Right atrium auricular region (tissue), 2 donors: ENCODE measurements around the gene ID2. TPM values are rescaled to one million over a fixed set of nuclear protein-coding genes. Genes with fewer than 3 reads are reported as not detected.
A peak's percentile ranks its signal among the peaks of the same experiment; 100 is the strongest.

Experiments used
- DNase-seq: peaks from one replicate; pipeline ENCODE4 v3.0.0-alpha.2; 2019; ENCODE audit warnings: low spot score
- H3K27ac ChIP-seq, 2 donors: fragments of 200-600 bp; sonication (generic); 1 replicate in 1 of 2; 2 replicates in 1 of 2; pipeline ENCODE4 v1.5.1; 2016 to 2019
- H3K27me3 ChIP-seq, 2 donors: fragments of 200-600 bp; sonication (generic); one replicate each; pipeline versions ENCODE4 v1.5.1 to v1.6.0; 2017 to 2019
- H3K36me3 ChIP-seq: fragments of 200-600 bp; sonication (generic); one replicate; pipeline ENCODE4 v1.5.1; 2016
- H3K4me1 ChIP-seq, 2 donors: fragments of 200-600 bp; sonication (generic); one replicate each; pipeline versions ENCODE4 v1.5.1 to v1.6.0; 2017 to 2019
- H3K4me3 ChIP-seq, 2 donors: fragments of 200-600 bp; sonication (generic); 1 replicate in 1 of 2; 2 replicates in 1 of 2; pipeline ENCODE4 v1.5.1; 2017 to 2019; ENCODE audit warnings: mild to moderate bottlenecking in 1 of 2, moderate library complexity in 1 of 2
- H3K9me3 ChIP-seq, 2 donors: fragments of 200-600 bp; sonication (generic); one replicate each; pipeline ENCODE4 v1.5.1; 2019
- CTCF ChIP-seq, 2 donors: fragments of 200-600 bp; sonication (generic); IDR thresholded peaks; one replicate each; pipeline ENCODE4 v1.5.1; 2019; ENCODE audit warnings: antibody characterized with exemption in 2 of 2
- total RNA-seq, 2 donors: library from RNA; depleted of rRNA; stranded (reverse); fragments of >200 nt; gene quantifications; one replicate each; pipeline ENCODE4 v1.1.0, GENCODE V29; 2016

The ID2 gene
- total RNA-seq, 2 donors from 2014 or later = 213 to 421 TPM

- H3K4me1 ChIP-seq = peaks cover 0 to 8% of the 10 kb centered on the region in 2 donors
- no peak overlapping the region for H3K4me3 ChIP-seq
- H3K9me3 ChIP-seq = no peaks in the 10 kb centered on the region
- H3K27me3 ChIP-seq = no peaks in the 10 kb centered on the region
- no peaks in the 10 kb centered on the region for H3K36me3 ChIP-seq
- no peak for TF ChIP-seq CTCF (IDR thresholded peaks at IDR 0.05)
- no peak overlapping the region for H3K27ac ChIP-seq
- DNase-seq = no peak
These were observed 13.9 kb upstream of the ID2 start for GRCh38 chr2:8667896-8668512.

- Histone ChIP-seq H3K4me1 (peaks cover 0 to 8% of the 10 kb centered on the region in 2 donors), H3K36me3 (no peaks in the 10 kb centered on the region), H3K4me3 (no peak overlapping the region), H3K27ac (peak overlapping the region in 1 of 2 donors; percentile 52), H3K9me3 (peaks cover 4 to 7% of the 10 kb centered on the region in 2 donors), H3K27me3 (no peaks in the 10 kb centered on the region)
- peak; percentile 79 for DNase-seq
- TF ChIP-seq CTCF (IDR thresholded peaks at IDR 0.05) = no peak
These were observed 12.6 kb upstream of the ID2 start for GRCh38 chr2:8669157-8669817.

- peaks cover 0 to 8% of the 10 kb centered on the region in 2 donors for H3K4me1 ChIP-seq
- no peaks in the 10 kb centered on the region for H3K27me3 ChIP-seq
- no peak overlapping the region for H3K27ac ChIP-seq
- H3K9me3 ChIP-seq = peaks cover 7 to 15% of the 10 kb centered on the region in 2 donors
- no peak overlapping the region for H3K4me3 ChIP-seq
- TF ChIP-seq CTCF (IDR thresholded peaks at IDR 0.05) = no peak
- H3K36me3 ChIP-seq = no peaks in the 10 kb centered on the region
- DNase-seq = no peak
These were observed 11.3 kb upstream of the ID2 start for GRCh38 chr2:8670580-8670979.

GRCh38 chr2:8671176-8671575 lies 10.7 kb upstream of the ID2 start:
- Histone ChIP-seq H3K4me3 (no peak overlapping the region), H3K27ac (no peak overlapping the region), H3K9me3 (peaks cover 7 to 15% of the 10 kb centered on the region in 2 donors), H3K36me3 (no peaks in the 10 kb centered on the region), H3K4me1 (peaks cover 0 to 14% of the 10 kb centered on the region in 2 donors), H3K27me3 (no peaks in the 10 kb centered on the region)
- TF ChIP-seq CTCF (IDR thresholded peaks at IDR 0.05) = no peak
- no peak for DNase-seq

GRCh38 chr2:8671802-8672201 lies 10.1 kb upstream of the ID2 start:
- Histone ChIP-seq H3K9me3 (peaks cover 7 to 15% of the 10 kb centered on the region in 2 donors), H3K4me3 (no peak overlapping the region), H3K27ac (no peak overlapping the region), H3K27me3 (no peaks in the 10 kb centered on the region), H3K4me1 (peaks cover 0 to 20% of the 10 kb centered on the region in 2 donors), H3K36me3 (no peaks in the 10 kb centered on the region)
- no peak for DNase-seq
- no peak for TF ChIP-seq CTCF (IDR thresholded peaks at IDR 0.05)
